Measurements from ENCODE around the gene TP53RK.

Gene TP53RK

DNA sequence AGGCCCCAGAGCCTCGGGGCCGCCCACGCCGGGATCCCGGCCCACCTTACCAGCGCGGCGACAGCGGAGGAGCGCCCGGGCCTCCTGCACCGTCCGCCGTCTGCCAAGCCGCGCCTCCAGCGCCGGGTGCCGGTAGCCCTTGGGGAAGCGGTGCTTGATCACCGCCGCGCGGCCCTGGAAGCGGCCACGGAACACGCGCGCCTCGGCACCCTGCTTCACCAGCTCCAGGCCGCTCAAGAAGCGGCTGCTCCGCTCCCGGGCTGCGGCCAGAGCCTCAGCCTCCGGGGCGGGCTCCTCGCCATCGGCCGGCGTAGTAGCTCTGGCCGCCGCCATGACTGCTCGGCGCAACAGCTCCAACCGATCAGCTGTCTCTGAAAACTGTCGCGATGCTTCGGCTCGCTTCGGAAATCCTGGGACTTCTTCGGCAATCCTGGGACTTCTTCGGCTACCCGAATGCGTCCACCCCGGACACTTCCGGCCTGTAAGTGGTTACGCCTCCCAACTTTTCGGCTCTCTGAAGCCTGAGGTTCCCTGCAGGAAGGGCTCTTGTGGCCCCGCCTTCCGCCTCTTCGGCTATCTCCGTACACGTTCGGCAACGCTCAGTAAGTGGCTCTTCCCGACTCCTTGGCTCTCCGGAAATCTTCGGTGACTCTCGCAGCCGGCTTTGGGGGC lies at the start of gene TP53RK:
TP53RK (minus strand) TSS at position 363 of the 672 bp plus-strand sequence; CDS start at position 333, 30 bp downstream.
- peak; percentile 75 for DNase-seq (ENCODE audit: low read depth)

GRCh38 chr20:46735436-46735835 lies 46.2 kb upstream of the TP53RK start:
- no peak for DNase-seq (ENCODE audit: low read depth)

DNA sequence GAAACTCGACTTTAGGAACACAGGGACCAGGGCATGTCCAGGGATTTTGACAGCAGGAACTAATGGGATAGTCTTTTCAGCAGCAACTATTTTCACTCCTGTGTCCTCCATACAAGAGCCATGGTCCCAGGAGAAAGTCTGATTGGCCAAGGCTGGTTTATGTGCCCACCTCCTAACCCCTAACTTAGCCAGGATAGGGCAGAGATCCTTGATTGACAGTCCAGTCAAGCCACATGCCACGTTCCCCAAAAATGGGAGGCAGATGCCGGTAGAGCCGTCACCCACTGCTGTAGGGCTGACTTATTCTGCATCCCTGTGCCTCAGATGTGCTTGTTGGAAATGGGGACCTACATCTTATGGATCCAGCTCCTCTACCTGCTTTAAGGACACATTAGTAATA lies 42.5 kb upstream of the TP53RK start:
- no peak for DNase-seq (ENCODE audit: low read depth)

- no peak for DNase-seq (ENCODE audit: low read depth)
These were observed 36.2 kb upstream of the TP53RK start for GRCh38 chr20:46725186-46726165.

GRCh38 chr20:46724343-46724959 lies 35.2 kb upstream of the TP53RK start:
- no peak for DNase-seq (ENCODE audit: low read depth)

- DNase-seq (ENCODE audit: low read depth) = no peak
These were observed 33.8 kb upstream of the TP53RK start for GRCh38 chr20:46723039-46723438.

- no peak for DNase-seq (ENCODE audit: low read depth)
These were observed 33.2 kb upstream of the TP53RK start for GRCh38 chr20:46722450-46722849.

- DNase-seq (ENCODE audit: low read depth) = no peak
These were observed 32.2 kb upstream of the TP53RK start for GRCh38 chr20:46721476-46721875.

- DNase-seq (ENCODE audit: low read depth) = no peak
These were observed 31.7 kb upstream of the TP53RK start for GRCh38 chr20:46720776-46721425.

- DNase-seq (ENCODE audit: low read depth) = no peak
These were observed 30.8 kb upstream of the TP53RK start for GRCh38 chr20:46720019-46720418.

GRCh38 chr20:46717818-46718541 lies 28.7 kb upstream of the TP53RK start:
- DNase-seq (ENCODE audit: low read depth) = no peak

- no peak for DNase-seq (ENCODE audit: low read depth)
These were observed 26.1 kb upstream of the TP53RK start for GRCh38 chr20:46715292-46715756.

- no peak for DNase-seq (ENCODE audit: low read depth)
These were observed 25.0 kb upstream of the TP53RK start for GRCh38 chr20:46713957-46714834.

GRCh38 chr20:46712056-46712636 lies 22.9 kb upstream of the TP53RK start:
- no peak for DNase-seq (ENCODE audit: low read depth)

GRCh38 chr20:46710153-46710913 lies 21.1 kb upstream of the TP53RK start:
- no peak for DNase-seq (ENCODE audit: low read depth)

DNA sequence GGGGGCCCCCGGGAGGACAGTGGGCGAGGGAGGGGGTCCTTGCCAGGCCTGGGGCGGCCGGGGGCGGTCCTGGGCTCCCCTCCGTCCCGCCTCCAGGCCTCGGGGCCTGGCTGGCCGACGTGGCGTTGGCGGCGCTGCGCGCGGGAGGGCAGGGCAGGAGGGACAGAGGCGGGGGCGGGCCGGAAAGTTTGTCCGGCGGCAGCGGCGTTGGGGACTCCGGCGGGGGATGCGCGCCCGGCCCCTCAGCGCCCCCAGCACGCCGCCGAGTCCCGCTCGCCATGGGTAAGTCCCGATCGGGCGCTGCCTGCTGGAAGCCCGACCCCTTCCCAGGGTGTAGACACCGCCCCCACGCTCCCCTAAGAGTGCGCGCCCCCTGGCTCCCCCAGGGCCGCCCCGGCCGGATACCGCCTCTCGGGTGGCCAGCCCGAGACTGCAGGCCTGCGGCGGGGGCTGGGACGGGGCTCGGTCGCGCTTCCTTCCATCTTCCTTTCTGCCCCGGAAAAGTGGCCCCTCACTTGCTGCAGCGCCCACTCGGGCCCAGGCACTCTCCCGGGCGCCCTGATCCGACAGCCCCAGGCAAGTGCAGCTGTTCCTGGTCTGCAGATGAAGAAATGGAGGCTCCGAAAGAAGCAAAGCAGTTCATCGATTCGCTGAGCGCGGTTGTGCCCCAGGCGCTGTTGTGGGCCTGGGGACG lies 20.4 kb upstream of the TP53RK start, which contains the start of gene SLC2A10:
SLC2A10 (plus strand) TSS at position 191 of the 694 bp plus-strand sequence; CDS start at position 279, 88 bp downstream.
- no peak for DNase-seq (ENCODE audit: low read depth)

GRCh38 chr20:46709055-46709458 lies 19.8 kb upstream of the TP53RK start:
- DNase-seq (ENCODE audit: low read depth) = no peak

GRCh38 chr20:46708172-46708860 lies 19.1 kb upstream of the TP53RK start:
- DNase-seq (ENCODE audit: low read depth) = no peak

All from stimulated activated CD8-positive, alpha-beta memory T cell treated with anti-CD3 and anti-CD28 coated beads, Interleukin-15, amount 100 ng/mL, for 24 hours (primary cell).